Activated CD4-positive, alpha-beta memory T cell treated with anti-CD3 and anti-CD28 coated beads, Interleukin-2, amount 10 ng/mL, durations not matched to agents 7 days and 5 days (primary cell): ENCODE data around the gene ZNF678. TPM values are rescaled to one million over a fixed set of nuclear protein-coding genes. Genes with fewer than 3 reads are reported as not detected.

Experiments
- CTCF ChIA-PET: fragments of 350-600 bp; sonication (Branson Sonifier 250); formaldehyde crosslinking; loops from one replicate; lab custom pipeline; 2021; ENCODE audit warnings: antibody characterized with exemption, inconsistent platforms; lab: Charles Lee
- POLR2A ChIA-PET: fragments of 350-600 bp; sonication (Branson Sonifier 250); formaldehyde crosslinking; loops from one replicate; lab custom pipeline; 2021; ENCODE audit warnings: antibody characterized with exemption; lab: Charles Lee
- DNase-seq: peaks from one replicate; pipeline ENCODE4 v3.0.0-alpha.2; 2020
- H3K27ac Mint-ChIP-seq: one replicate; pipeline ENCODE4 v1.8.0; 2021; ENCODE audit warnings: mild to moderate bottlenecking, mixed read lengths
- H3K27me3 Mint-ChIP-seq: one replicate; pipeline ENCODE4 v1.8.0; 2021; ENCODE audit warnings: mixed read lengths
- H3K36me3 Mint-ChIP-seq: one replicate; pipeline ENCODE4 v1.8.0; 2021; ENCODE audit warnings: low read depth, mixed read lengths
- H3K4me1 Mint-ChIP-seq: one replicate; pipeline ENCODE4 v1.8.0; 2021; ENCODE audit warnings: mixed read lengths
- H3K4me3 Mint-ChIP-seq: one replicate; pipeline ENCODE4 v1.8.0; 2021; ENCODE audit warnings: mild to moderate bottlenecking, mixed read lengths
- H3K9me3 Mint-ChIP-seq: one replicate; pipeline ENCODE4 v1.8.0; 2021; ENCODE audit warnings: mixed read lengths
- total RNA-seq, 2 experiments: library from RNA; stranded (reverse); gene quantifications; one replicate each; pipeline ENCODE4 v1.2.3, GENCODE V29; 2021

Gene ZNF678
- total RNA-seq: 1 to 10 TPM; 4.6 to 4.9 TPM

DNA sequence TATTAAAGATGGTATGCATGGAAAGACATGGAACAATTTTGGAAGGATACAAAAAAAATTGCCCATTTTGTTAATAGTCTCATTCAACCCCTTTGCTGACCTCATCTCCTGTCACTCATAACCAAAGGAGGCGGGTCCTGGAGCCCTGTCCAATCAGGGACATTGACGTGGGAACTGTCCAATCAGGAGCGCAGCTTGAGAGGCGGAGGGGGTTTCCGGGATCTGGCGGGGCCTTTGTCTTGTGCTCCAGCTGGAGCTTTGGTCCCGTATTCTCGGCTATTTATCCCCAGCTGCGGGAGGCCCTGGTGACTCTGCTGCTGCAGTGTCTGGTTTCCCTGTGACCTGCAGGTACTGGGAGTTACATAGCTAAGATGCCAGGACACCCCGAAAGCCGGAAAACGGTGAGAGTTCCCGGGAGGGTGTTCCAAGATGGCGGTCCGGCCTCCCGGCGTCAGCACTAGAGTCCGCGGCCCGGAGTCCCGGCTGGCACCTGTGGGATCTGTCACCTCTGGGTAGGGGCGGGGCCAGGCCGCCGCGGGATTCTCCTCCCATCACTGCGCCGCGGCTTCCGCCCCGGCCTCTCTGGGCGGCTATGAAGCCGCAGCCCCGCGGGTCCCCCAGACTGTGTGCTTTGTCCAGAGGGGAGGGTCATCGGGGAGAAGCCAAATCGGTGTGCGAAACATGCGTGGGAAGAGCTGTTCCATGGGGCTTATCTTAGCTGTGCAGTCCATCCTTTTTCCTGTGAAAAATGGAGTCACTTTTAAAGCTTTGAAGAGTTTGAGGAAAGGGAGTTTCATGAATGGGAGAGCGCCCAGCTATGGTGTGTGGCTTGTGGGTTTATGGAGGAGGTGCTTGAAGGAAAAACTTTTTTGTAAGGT is at the start of gene ZNF678:
TSS of gene ZNF678 (plus strand) at position 233 of the 878 bp plus-strand sequence. CDS start 87,436 bp downstream, outside the sequence.
- H3K27ac Mint-ChIP-seq: peak within 1 kb of the TSS; percentile 74
- peaks cover 18% of the 10 kb centered on the region for H3K27me3 Mint-ChIP-seq
- CTCF ChIA-PET: interaction anchor here (1.0 to 3.1 kb wide), 3 partner anchors 21 to 167 kb away, joined by 3 to 29 read pairs (median 4); no protein-coding TSS in a partner anchor
- peak within 1 kb of the TSS; percentile 79 for H3K4me3 Mint-ChIP-seq
- H3K4me1 Mint-ChIP-seq: peaks cover 20% of the 10 kb centered on the region
- H3K9me3 Mint-ChIP-seq: peaks cover 30% of the 10 kb centered on the region
- DNase-seq: peak; percentile 88
- POLR2A ChIA-PET: interaction anchor here (0.7 to 1.2 kb wide), 4 partner anchors 16 to 840 kb away, joined by 3 to 6 read pairs (median 3); no protein-coding TSS in a partner anchor
- peaks cover 39% of the 10 kb centered on the region for H3K36me3 Mint-ChIP-seq

DNA sequence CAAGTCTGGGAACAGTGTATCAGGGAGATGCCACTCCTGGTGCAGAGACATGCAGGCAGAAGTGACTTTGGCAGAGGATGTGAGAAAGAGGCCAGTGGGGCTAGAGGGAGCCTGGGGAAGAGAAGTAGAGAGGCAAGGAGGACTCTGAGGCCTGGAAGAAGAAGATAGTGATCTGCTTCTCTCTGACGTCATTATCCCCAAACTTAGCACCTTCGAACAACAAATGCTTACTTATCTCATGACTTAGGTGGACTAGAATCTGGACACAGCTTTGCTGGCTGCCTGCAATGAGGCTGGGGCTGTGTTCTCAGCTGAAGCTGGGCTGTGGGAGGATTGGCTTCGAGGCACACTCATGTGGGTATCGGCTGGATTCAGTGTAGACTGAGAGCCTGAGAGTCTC is 44.5 kb upstream of the ZNF678 start:
- Mint-ChIP-seq H3K4me3 (no peak overlapping the region), H3K4me1 (no peaks in the 10 kb centered on the region), H3K9me3 (no peaks in the 10 kb centered on the region)

DNA sequence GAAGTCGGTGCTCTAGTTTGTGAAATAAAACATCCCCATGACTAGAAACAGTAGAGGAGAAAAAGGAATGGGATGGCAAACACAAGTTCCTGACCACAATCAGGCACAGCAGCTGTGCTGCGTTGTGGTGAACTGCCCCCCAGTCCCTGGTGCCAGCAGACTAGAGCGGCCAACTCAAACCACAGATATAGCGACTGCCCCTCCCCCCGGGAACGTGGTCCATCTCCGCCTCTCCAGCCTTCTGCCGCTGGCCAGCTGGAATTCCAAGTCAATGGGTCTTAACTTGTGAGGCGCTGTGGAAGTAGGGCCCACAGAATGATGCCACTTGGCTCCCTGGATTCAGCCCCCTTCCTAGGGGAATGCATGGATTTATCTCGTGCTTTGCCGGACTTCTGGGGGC is 41.6 kb upstream of the ZNF678 start:
- DNase-seq: no peak
- Mint-ChIP-seq H3K27me3 (no peaks in the 10 kb centered on the region), H3K4me1 (no peaks in the 10 kb centered on the region), H3K4me3 (no peak overlapping the region), H3K36me3 (no peaks in the 10 kb centered on the region), H3K9me3 (no peaks in the 10 kb centered on the region), H3K27ac (no peak overlapping the region)
- ChIA-PET POLR2A (no interaction called here), CTCF (interaction anchor here (1.0 kb wide), 1 partner anchor 21 kb away, joined by 5 read pairs; no protein-coding TSS in a partner anchor)

More for the DNA sequence above, 44.5 kb upstream of the ZNF678 start:
- DNase-seq: no peak
- ChIA-PET POLR2A (no interaction called here), CTCF (no interaction called here)
- H3K36me3 Mint-ChIP-seq: no peaks in the 10 kb centered on the region
- H3K27me3 Mint-ChIP-seq: peaks cover 8% of the 10 kb centered on the region
- H3K27ac Mint-ChIP-seq: no peak overlapping the region

DNA sequence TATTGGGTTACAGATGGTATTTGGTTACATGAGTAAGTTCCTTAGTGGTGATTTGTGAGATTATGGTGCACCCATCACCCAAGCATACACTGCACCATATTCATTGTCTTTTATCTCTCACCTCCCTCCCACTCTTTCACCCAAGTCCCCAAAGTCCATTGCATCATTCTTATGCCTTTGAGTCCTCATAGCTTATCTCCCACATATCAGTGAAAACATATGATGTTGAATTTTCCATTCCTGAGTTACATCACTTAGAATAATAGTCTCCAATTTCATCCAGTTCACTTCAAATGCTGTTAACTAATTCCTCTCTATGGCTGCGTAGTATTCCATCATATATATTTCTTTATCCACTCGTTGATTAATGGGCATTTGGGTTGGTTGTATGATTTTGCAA is 36.8 kb upstream of the ZNF678 start:
- no peak for DNase-seq
- peaks cover 3% of the 10 kb centered on the region for H3K36me3 Mint-ChIP-seq
- POLR2A ChIA-PET: no interaction called here
- H3K4me1 Mint-ChIP-seq: no peaks in the 10 kb centered on the region
- H3K9me3 Mint-ChIP-seq: peaks cover 22% of the 10 kb centered on the region
- no peak overlapping the region for H3K27ac Mint-ChIP-seq
- CTCF ChIA-PET: no interaction called here
- H3K27me3 Mint-ChIP-seq: peaks cover 6% of the 10 kb centered on the region
- no peak overlapping the region for H3K4me3 Mint-ChIP-seq

DNA sequence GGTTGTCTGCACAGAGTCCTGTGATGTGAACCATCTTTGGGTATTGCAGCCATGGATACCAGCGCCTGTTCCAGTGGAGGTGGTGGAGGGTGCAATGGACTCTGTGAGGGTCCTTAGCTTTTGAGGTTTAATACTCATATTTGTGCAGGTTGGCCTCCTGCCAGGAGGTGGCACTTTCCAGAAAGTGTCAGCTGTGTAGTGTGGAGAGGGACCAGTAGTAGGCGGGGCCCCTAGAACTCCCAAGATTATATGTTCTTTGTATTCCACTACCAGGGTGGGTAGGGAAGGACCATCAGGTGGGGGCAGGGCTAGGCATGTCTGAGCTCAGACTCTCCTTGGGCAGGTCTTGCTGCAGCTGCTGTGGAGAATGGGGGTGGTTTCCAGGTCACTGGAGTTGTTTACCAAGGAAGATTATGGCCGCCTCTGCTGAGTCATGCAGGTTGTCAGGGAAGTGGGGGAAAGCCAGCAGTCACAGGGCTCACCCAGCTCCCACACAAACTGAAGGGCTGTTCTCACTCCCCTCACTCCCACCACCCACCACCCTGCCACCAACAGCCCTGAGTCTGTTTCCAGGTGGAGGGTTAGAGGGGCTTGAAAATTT is 31.2 kb upstream of the ZNF678 start:
- peaks cover 6% of the 10 kb centered on the region for H3K27me3 Mint-ChIP-seq
- CTCF ChIA-PET: interaction anchor here (0.6 to 1.7 kb wide), 2 partner anchors 10 to 20 kb away, joined by 4 to 6 read pairs; no protein-coding TSS in a partner anchor
- peaks cover 3% of the 10 kb centered on the region for H3K36me3 Mint-ChIP-seq
- H3K27ac Mint-ChIP-seq: no peak overlapping the region
- no peaks in the 10 kb centered on the region for H3K4me1 Mint-ChIP-seq
- H3K4me3 Mint-ChIP-seq: no peak overlapping the region
- no peak for DNase-seq
- POLR2A ChIA-PET: no interaction called here
- H3K9me3 Mint-ChIP-seq: peaks cover 21% of the 10 kb centered on the region

DNA sequence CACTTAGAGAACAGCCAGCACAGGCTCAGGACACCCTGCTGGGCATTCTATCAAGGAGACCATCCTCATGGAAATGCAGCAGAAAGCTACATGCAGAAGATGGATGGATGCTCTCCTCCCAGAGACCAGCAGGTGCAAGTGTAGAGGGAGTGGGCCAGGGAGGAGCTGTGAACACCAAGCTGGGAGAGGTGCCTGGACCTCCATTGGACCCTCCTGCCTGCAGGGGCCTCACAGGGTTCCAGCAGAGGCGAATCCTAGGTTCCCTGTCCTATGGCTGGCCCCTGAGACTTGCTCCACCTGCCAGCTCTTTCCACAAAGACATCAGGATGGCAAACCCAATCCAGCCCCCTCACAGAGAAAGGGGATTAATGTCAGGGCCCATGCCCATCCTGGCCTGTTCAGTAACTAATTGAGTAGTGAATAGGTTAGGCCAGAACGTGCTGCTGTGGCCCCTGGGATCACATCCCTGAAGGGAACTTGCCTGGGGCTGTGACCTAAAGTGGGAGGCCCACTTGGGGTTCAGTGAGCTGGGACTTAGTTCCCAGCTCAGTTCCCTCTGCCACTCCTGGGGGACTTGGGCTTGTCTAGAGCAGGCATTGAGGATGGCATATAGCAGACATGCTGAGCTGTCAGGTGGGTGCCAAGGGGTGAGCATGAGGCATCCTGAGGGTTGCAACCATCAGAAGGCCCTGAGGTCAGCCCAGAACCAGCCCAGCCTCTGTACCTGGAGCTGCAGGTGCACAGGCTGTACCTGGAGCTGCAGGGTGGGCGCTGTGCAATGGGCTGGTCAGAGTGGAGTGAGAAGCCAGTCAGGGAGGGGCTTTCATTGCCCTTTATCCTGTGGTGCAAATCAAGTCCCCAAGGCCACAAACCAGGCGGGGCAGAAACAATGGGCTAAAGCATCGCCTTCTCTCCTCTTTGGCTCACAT is 22.9 kb upstream of the ZNF678 start:
- no peaks in the 10 kb centered on the region for H3K27me3 Mint-ChIP-seq
- peaks cover 5% of the 10 kb centered on the region for H3K4me1 Mint-ChIP-seq
- POLR2A ChIA-PET: no interaction called here
- no peaks in the 10 kb centered on the region for H3K36me3 Mint-ChIP-seq
- DNase-seq: no peak
- no peak overlapping the region for H3K4me3 Mint-ChIP-seq
- H3K9me3 Mint-ChIP-seq: no peaks in the 10 kb centered on the region
- H3K27ac Mint-ChIP-seq: no peak overlapping the region
- CTCF ChIA-PET: interaction anchor here (0.6 to 1.2 kb wide), 2 partner anchors 23 to 59 kb away, joined by 3 to 4 read pairs; partner anchors contain the start of gene ZNF678

DNA sequence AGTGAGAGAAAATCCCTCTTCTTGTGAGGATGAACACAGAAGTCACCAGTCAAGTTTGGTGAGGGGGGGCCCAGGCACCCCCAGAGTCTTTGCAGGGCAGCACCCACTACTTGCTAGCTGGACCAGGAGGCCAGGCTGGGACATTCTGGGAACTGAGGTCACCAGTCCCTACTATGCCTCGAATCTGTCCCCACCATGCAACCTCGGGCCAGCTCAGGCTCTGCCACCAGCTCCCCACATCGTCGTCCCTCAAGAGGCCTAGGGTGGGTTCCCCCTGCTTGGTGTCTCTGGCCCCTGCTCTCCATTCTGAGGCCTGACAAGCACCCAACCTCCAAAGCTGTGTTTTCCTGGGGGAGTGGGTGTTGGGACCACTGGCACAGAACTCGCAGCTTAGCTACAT is 22.2 kb upstream of the ZNF678 start:
- ChIA-PET POLR2A (no interaction called here), CTCF (interaction anchor here (1.2 kb wide), 1 partner anchor 23 kb away, joined by 4 read pairs; the partner anchor contains the start of gene ZNF678)
- no peak for DNase-seq
- H3K9me3 Mint-ChIP-seq: no peaks in the 10 kb centered on the region
- peak overlapping the region; percentile 43 for H3K4me3 Mint-ChIP-seq
- no peaks in the 10 kb centered on the region for H3K36me3 Mint-ChIP-seq
- H3K27me3 Mint-ChIP-seq: no peaks in the 10 kb centered on the region
- peaks cover 5% of the 10 kb centered on the region for H3K4me1 Mint-ChIP-seq
- H3K27ac Mint-ChIP-seq: no peak overlapping the region

DNA sequence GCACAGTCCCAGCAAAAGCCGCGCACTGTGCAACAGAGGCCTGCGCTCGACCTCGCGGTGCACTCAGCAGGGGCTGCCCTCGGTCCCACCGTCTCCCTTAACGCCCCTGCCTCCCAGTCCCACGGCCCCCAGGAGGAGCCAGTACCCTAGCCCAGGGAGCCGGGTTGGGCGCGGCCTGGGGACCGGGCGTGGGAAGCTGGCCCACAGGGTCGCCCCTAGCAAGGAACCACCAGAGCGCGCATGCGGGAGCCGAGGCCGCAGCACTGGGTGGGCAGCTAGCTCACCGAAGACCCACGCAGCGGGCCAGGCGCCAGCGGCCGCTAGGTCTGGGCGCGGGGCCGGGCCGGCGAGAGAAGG is 21.6 kb upstream of the ZNF678 start:
- POLR2A ChIA-PET: no interaction called here
- Mint-ChIP-seq H3K4me1 (peaks cover 5% of the 10 kb centered on the region), H3K9me3 (no peaks in the 10 kb centered on the region), H3K27me3 (no peaks in the 10 kb centered on the region), H3K4me3 (no peak overlapping the region), H3K36me3 (no peaks in the 10 kb centered on the region), H3K27ac (no peak overlapping the region)
- no peak for DNase-seq
- CTCF ChIA-PET: interaction anchor here (1.2 to 1.9 kb wide), 2 partner anchors 21 to 22 kb away, joined by 4 to 29 read pairs; partner anchors contain the start of gene ZNF678

DNA sequence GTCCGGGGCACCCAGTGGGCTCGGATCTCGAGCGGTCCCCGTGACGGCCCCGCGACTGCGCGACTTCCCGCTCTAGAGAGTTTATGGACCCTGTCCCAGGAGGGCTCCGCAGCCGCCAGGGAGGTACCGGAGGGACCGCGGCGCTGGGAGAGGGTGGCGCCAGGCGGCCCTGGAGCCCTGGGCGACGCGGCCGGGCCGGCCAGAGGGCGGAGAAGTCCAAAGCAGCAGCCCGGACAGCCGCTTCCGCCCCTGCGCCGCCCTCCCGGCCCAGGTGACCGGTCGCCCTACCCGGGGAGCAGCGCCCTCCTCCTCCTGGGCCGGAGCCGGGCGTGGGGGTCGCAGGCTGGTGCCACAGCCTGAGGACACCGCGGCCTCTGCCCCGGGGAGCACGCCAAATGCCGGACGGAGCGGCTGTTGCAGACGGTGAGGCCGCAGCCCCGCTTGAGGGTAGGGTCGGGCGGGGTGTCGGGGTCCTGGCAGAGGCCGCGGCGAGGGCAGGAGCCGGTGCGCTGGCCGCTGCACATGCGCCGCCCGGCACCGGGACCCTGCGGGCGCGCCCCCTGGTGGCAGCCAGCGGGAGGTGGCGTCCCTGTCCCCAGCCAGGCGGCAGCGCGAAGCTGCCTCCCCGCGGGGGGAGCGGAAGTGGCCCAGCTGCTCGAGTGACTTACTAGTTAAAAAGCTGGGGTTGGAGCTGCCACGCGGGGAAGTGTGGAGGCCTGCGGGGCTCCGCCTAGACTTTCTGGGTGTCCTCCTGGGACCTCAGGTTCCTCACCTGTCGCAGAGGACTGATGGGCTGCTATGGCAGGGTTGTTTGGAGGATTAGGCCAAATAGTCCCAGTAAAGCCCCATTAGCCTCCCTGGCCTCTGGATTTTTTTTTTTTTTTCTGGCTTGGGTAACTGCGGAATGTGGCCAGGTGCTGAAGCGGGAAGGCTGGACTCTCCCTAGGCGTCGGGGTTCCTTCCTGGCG is 20.9 kb upstream of the ZNF678 start:
- DNase-seq: peak; percentile 90
- Mint-ChIP-seq H3K27me3 (no peaks in the 10 kb centered on the region), H3K36me3 (no peaks in the 10 kb centered on the region), H3K4me1 (peaks cover 5% of the 10 kb centered on the region), H3K27ac (no peak overlapping the region), H3K4me3 (no peak overlapping the region), H3K9me3 (no peaks in the 10 kb centered on the region)
- CTCF ChIA-PET: interaction anchor here (0.6 to 1.9 kb wide), 25 partner anchors 11 to 540 kb away, joined by 3 to 29 read pairs (median 4); partner anchors contain the start of genes ARF1 and ZNF678
- POLR2A ChIA-PET: interaction anchor here (1.0 kb wide), 1 partner anchor 21 kb away, joined by 6 read pairs; the partner anchor contains the start of gene ZNF678

DNA sequence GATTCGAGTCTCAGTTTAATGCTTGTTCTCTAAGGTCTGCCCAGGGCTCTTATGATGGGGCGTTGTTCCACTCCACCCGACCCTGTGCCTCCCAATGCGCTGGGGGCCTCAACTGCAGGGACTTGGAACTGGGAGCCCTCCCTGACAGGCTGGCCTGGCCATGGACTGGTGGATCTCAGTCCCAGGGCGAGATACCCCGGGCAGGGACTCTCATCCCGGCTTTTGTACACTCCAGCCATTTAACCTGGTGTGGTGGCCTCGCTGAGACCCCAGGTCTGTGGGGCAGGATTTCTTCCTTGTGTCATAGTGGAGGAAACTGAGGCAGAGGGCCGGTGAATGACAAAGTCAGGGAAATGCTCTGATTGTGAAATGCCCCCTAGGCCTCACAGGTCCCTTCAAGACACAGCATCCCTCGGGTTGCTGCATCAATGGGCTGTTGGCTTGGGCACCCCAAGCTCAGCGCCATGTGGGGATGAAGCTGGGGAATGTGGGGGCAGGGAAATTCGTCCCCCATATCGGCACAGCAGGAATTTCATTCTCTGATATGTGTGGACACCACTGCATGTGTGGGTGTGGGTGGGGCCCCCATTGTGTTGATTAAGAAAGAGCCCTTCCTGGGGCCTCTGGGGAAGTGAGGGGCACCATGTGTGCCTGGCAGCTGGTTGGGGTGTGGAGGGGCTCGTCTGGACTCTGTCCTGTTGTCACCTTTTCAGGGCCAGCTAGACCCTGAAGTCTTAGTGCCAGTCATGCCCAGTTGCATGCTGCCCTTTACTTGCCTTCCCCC is 19.9 kb upstream of the ZNF678 start:
- no peaks in the 10 kb centered on the region for H3K9me3 Mint-ChIP-seq
- no peaks in the 10 kb centered on the region for H3K36me3 Mint-ChIP-seq
- H3K27me3 Mint-ChIP-seq: no peaks in the 10 kb centered on the region
- peaks cover 5% of the 10 kb centered on the region for H3K4me1 Mint-ChIP-seq
- ChIA-PET POLR2A (interaction anchor here (1.0 kb wide), 1 partner anchor 20 kb away, joined by 6 read pairs; the partner anchor contains the start of gene ZNF678), CTCF (interaction anchor here (0.6 to 1.9 kb wide), 16 partner anchors 10 to 539 kb away, joined by 3 to 29 read pairs (median 4); partner anchors contain the start of genes ARF1 and ZNF678)
- H3K4me3 Mint-ChIP-seq: no peak overlapping the region
- no peak overlapping the region for H3K27ac Mint-ChIP-seq
- no peak for DNase-seq
